HUES48 (cell line): ENCODE measurements around the gene MYO1H.
A peak's percentile ranks its signal among the peaks of the same experiment; 100 is the strongest.
"Not testable (repeated sequence)": the region's sequence is repeated elsewhere in the genome, so short reads cannot be mapped to it uniquely, and the experiment has no call there.

Experiments used
- H3K27ac ChIP-seq: one replicate; pipeline ENCODE4 v1.7.0; 2013; ENCODE audit warnings: low read depth, low read length, inconsistent platforms
- H3K27me3 ChIP-seq: 2 replicates; pipeline ENCODE4 v1.6.1; 2013; ENCODE audit warnings: mild to moderate bottlenecking, low read length; ENCODE audit not compliant: control insufficient read depth, insufficient read depth
- H3K36me3 ChIP-seq: 2 replicates; pipeline ENCODE4 v1.6.1; 2013; ENCODE audit warnings: low read length; ENCODE audit not compliant: control insufficient read depth, insufficient read depth
- H3K4me1 ChIP-seq: 2 replicates; pipeline ENCODE4 v1.6.1; 2013; ENCODE audit warnings: mild to moderate bottlenecking, low read length; ENCODE audit not compliant: control insufficient read depth, insufficient read depth
- H3K4me3 ChIP-seq: 2 replicates; pipeline ENCODE4 v1.5.1; 2013; ENCODE audit warnings: mild to moderate bottlenecking, low read depth, low read length
- H3K9ac ChIP-seq: 2 replicates; pipeline ENCODE4 v1.6.1; 2013; ENCODE audit warnings: mild to moderate bottlenecking, low read depth, low read length, moderate library complexity
- H3K9me3 ChIP-seq: 2 replicates; pipeline ENCODE4 v1.6.1; 2013; ENCODE audit warnings: low read length; ENCODE audit not compliant: control insufficient read depth, insufficient read depth

Gene MYO1H

GRCh38 chr12:109310247-109311125 lies 37.2 kb upstream of the MYO1H start:
- Histone ChIP-seq H3K9ac (no peak overlapping the region), H3K27me3 (peaks cover 56% of the 10 kb centered on the region)

GRCh38 chr12:109321294-109321693 lies 26.4 kb upstream of the MYO1H start:
- not testable (repeated sequence) for H3K4me3 ChIP-seq, H3K36me3 ChIP-seq, H3K27me3 ChIP-seq, H3K9ac ChIP-seq, H3K9me3 ChIP-seq, H3K27ac ChIP-seq, H3K4me1 ChIP-seq

More at GRCh38 chr12:109310247-109311125, 37.2 kb upstream of the MYO1H start:
- Histone ChIP-seq H3K4me1 (peaks cover 4% of the 10 kb centered on the region; the same call in 1 of the 2 replicates), H3K9me3 (no peaks in the 10 kb centered on the region), H3K36me3 (no peaks in the 10 kb centered on the region), H3K4me3 (peak overlapping the region; percentile 66), H3K27ac (no peak overlapping the region)

DNA sequence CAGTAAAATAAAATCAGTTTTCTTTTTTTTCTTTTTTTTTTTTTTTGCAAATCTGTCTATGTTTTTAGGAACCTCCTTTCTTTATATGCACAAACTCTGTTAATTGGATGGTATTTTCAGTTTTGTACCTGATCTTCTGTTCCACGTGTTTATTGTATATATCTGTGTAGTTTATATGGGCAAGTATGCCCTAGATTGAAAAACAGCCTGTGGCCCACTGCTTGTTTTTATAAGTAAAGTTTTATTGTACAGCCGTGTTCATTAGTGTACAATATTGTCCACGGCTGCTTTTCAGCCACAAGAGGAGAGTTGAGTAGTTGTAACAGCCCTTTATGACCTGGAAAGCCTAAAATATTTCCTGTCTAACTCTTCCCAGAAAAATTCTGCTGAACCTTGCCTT lies 18.7 kb upstream of the MYO1H start:
- H3K4me1 ChIP-seq = peaks cover 2% of the 10 kb centered on the region; the same call in 1 of the 2 replicates
- no peaks in the 10 kb centered on the region for H3K27me3 ChIP-seq
- H3K36me3 ChIP-seq = no peaks in the 10 kb centered on the region
- H3K9me3 ChIP-seq = no peaks in the 10 kb centered on the region
- no peak overlapping the region for H3K4me3 ChIP-seq
- no peak overlapping the region for H3K27ac ChIP-seq
- no peak overlapping the region for H3K9ac ChIP-seq

- H3K27ac ChIP-seq = no peak overlapping the region
- H3K9me3 ChIP-seq = no peaks in the 10 kb centered on the region
- no peaks in the 10 kb centered on the region for H3K27me3 ChIP-seq
These were observed 18.0 kb upstream of the MYO1H start for GRCh38 chr12:109329686-109330085.

GRCh38 chr12:109330282-109331230 lies 17.1 kb upstream of the MYO1H start:
- Histone ChIP-seq H3K36me3 (no peaks in the 10 kb centered on the region), H3K9me3 (no peaks in the 10 kb centered on the region), H3K9ac (no peak overlapping the region), H3K4me1 (peaks cover 2% of the 10 kb centered on the region; the same call in 1 of the 2 replicates), H3K27ac (no peak overlapping the region), H3K27me3 (no peaks in the 10 kb centered on the region), H3K4me3 (no peak overlapping the region)

More at GRCh38 chr12:109329686-109330085, 18.0 kb upstream of the MYO1H start:
- Histone ChIP-seq H3K4me3 (no peak overlapping the region), H3K36me3 (no peaks in the 10 kb centered on the region), H3K9ac (no peak overlapping the region), H3K4me1 (peaks cover 2% of the 10 kb centered on the region; the same call in 1 of the 2 replicates)

- H3K4me1 ChIP-seq = peaks cover 2% of the 10 kb centered on the region; the same call in 1 of the 2 replicates
These were observed 16.3 kb upstream of the MYO1H start for GRCh38 chr12:109331301-109331952.

DNA sequence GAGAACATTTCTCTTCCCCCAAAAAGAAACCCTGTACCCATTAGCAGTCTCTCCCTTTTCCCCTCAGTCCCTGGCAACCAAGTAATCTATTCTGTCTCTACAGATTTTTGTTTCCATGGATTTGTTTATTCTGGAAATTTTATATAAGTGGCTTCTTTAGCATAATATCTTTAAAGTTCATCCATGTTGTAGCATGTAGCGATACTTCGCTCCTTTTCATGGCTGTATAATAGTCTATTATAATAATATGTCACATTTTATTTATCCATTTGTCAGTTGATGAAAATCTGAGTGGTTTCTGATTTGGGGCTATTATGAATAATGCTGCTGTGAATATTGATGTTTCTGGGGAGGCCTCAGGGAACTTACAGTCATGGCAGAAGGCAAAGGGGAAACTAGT lies 12.8 kb upstream of the MYO1H start:
- no peaks in the 10 kb centered on the region for H3K9me3 ChIP-seq
- no peaks in the 10 kb centered on the region for H3K27me3 ChIP-seq
- H3K4me3 ChIP-seq = no peak overlapping the region
- H3K27ac ChIP-seq = no peak overlapping the region
- H3K36me3 ChIP-seq = no peaks in the 10 kb centered on the region
- peaks cover 2% of the 10 kb centered on the region; the same call in 1 of the 2 replicates for H3K4me1 ChIP-seq
- H3K9ac ChIP-seq = no peak overlapping the region

More at GRCh38 chr12:109331301-109331952, 16.3 kb upstream of the MYO1H start:
- H3K36me3 ChIP-seq = no peaks in the 10 kb centered on the region
- H3K27ac ChIP-seq = no peak overlapping the region
- no peak overlapping the region for H3K9ac ChIP-seq
- no peak overlapping the region for H3K4me3 ChIP-seq
- no peaks in the 10 kb centered on the region for H3K27me3 ChIP-seq
- H3K9me3 ChIP-seq = no peaks in the 10 kb centered on the region

DNA sequence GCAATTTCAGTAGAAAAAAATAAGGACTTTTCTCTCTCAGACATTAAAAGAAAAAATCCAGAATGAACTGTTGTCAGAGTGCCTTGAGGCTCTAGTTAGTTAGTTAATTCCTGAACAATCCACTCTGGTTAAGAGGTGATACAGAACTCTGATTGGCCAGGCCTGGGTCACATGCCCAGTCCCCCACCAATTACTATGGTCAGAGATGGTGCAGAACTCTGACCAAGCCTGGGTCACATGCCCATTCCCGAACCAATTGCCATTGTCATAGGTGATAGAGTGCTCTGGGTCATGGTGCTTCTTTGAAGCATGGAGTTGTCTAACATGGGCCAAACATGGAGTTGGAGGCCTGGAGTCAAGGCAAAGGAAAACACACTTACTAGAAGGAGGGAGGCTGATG lies 11.1 kb upstream of the MYO1H start:
- H3K27me3 ChIP-seq = no peaks in the 10 kb centered on the region
- H3K9me3 ChIP-seq = no peaks in the 10 kb centered on the region
- peaks cover 2% of the 10 kb centered on the region; the same call in 1 of the 2 replicates for H3K4me1 ChIP-seq
- H3K27ac ChIP-seq = no peak overlapping the region
- H3K36me3 ChIP-seq = no peaks in the 10 kb centered on the region
- no peak overlapping the region for H3K4me3 ChIP-seq
- no peak overlapping the region for H3K9ac ChIP-seq

DNA sequence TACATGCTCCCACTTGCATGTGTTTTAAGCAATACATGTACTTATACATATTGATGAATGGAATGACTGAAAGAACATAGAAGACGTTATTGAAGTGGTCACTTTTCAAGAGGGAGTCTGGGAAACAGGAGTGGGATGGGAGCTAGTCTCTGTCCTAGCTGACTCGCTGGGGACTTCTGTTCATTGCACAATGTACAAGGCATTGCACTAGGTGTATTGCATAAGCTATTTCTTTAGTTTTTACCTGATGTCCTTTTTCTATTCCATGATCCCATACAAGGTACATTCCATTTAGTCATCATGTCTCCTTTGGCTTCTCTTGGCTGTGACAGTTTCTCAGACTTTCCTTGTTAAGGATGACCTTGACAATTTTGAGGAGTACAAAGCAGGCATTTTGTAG lies 4.0 kb upstream of the MYO1H start:
- Histone ChIP-seq H3K27me3 (no peaks in the 10 kb centered on the region), H3K4me1 (no peaks in the 10 kb centered on the region)

GRCh38 chr12:109345428-109345827 lies 2.3 kb upstream of the MYO1H start:
- Histone ChIP-seq H3K4me3 (no peak overlapping the region), H3K27me3 (no peaks in the 10 kb centered on the region), H3K27ac (no peak overlapping the region), H3K36me3 (no peaks in the 10 kb centered on the region), H3K4me1 (no peaks in the 10 kb centered on the region), H3K9me3 (no peaks in the 10 kb centered on the region), H3K9ac (no peak overlapping the region)

More for the DNA sequence above, 4.0 kb upstream of the MYO1H start:
- H3K9me3 ChIP-seq = no peaks in the 10 kb centered on the region
- H3K36me3 ChIP-seq = no peaks in the 10 kb centered on the region
- no peak overlapping the region for H3K9ac ChIP-seq
- H3K27ac ChIP-seq = no peak overlapping the region
- no peak overlapping the region for H3K4me3 ChIP-seq
